Measurements from ENCODE around the gene LPO.

Gene LPO

DNA sequence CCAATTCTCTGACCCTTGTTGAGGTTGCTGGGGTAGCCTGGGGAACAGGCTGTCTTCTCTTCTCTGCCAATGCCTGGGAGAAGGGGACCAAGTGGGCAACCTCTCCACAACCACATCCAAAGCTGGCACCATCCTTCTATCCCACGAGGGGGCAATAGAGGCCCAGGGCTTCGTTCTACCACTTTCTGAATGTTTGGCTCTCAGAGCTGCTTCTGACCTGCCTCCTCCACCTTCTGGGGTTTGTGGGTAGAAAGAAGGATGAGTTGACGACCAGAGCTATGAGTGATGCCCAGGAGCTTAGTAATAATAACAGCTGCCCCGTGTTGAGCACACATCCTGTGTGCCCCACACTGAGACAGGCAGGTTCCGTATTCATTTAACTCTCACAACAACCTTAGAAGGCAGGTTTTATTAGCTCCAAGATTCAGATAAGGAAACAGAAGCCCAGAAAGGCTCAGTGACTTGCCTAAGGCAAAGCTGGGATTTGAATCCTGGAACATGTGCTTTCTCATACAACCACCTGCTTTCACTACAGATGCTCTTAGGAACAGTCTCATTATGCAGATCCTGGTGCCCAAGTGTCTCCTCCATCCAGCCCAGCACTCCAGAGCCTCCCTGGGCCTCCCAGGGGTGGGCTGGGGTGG is 79.2 kb downstream of the LPO start:
- DNase-seq (ENCODE audit: low read depth in 2 of 2), result peak; percentile 53 to 63

DNA sequence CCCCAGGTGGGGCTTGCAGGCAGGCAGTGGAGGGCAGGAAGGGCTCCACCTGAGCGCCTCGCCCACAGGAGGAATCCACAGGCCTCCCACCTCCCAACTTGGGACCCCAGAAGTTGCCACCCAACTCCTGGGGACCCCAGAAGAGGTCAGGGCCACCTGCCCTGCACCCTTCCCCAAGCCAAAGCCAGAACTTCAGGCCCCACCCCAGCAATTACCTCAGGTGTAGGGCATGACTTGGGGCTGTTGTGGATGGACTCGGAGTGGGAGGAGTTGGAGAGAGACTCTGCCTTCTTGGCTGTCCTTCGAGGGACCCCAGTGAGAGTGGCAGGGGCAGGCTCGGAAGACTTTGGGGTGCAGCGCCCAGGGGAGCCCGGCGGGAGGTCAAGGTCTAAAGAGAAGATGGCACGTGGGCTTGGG is 79.7 kb downstream of the LPO start:
- no peak for DNase-seq (ENCODE audit: low read depth in 2 of 2)

Measured in stimulated activated CD4-positive, alpha-beta T cell treated with anti-CD3 and anti-CD28 coated beads, Interleukin-4, amount 100 ng/mL, for 48 hours (primary cell).